B cell (primary cell): Measurements from ENCODE around the gene DNAJC1. TPM values are rescaled to one million over a fixed set of nuclear protein-coding genes. Genes with fewer than 3 reads are reported as not detected.
"Not testable (repeated sequence)": the region's sequence is repeated elsewhere in the genome, so short reads cannot be mapped to it uniquely, and the experiment has no call there.

Experiments used
- ATAC-seq: fragments of 200-7000 bp; cut with Tn5 transposase; one replicate; pipeline ENCODE4 v1.10.0; 2021; ENCODE audit warnings: low read depth, mild to moderate bottlenecking, moderate number of reproducible peaks, moderate library complexity
- CTCF ChIA-PET: fragments of 350-600 bp; sonication (Branson Sonifier 250); formaldehyde crosslinking; loops from one replicate; lab custom pipeline; 2021; ENCODE audit warnings: antibody characterized with exemption, inconsistent platforms; lab: Charles Lee
- POLR2A ChIA-PET: fragments of 350-600 bp; sonication (Branson Sonifier 250); formaldehyde crosslinking; loops from one replicate; lab custom pipeline; 2021; ENCODE audit warnings: antibody characterized with exemption; lab: Charles Lee
- DNase-seq: peaks from one replicate; pipeline ENCODE4 v3.0.0; 2013
- H2AFZ ChIP-seq: 2 replicates; pipeline ENCODE4 v1.6.1; 2012; ENCODE audit warnings: mild to moderate bottlenecking, low read depth, low read length; ENCODE audit not compliant: insufficient read depth, poor library complexity, severe bottlenecking
- H3K27ac ChIP-seq, 2 donors: 1 replicate in 1 of 2; 2 replicates in 1 of 2; pipeline ENCODE4 v1.5.1; 2012 to 2013; ENCODE audit warnings: low read length in 2 of 2, mild to moderate bottlenecking in 2 of 2, moderate library complexity in 1 of 2
- H3K27me3 ChIP-seq, 4 experiments: fragments of 200-600 bp in 1 of 4; sonication (generic) in 1 of 4; replicated peaks in 1 of 4; 1 replicate in 2 of 4; 2 replicates in 2 of 4; pipeline versions ENCODE4 v1.6.1 to v1.7.0; 2013 to 2016; ENCODE audit warnings: low read length in 3 of 4, mild to moderate bottlenecking in 2 of 4, mixed read lengths in 1 of 4, moderate library complexity in 1 of 4; ENCODE audit not compliant: insufficient read depth in 4 of 4, control insufficient read depth in 3 of 4; ENCODE audit errors: control extremely low read depth in 1 of 4
- H3K36me3 ChIP-seq, 2 experiments: replicated peaks in 1 of 2; 1 replicate in 1 of 2; 2 replicates in 1 of 2; pipeline versions ENCODE4 v1.6.1 to v1.7.1; 2013; ENCODE audit warnings: low read length in 1 of 2; ENCODE audit not compliant: insufficient read depth in 2 of 2, control insufficient read depth in 1 of 2; ENCODE audit errors: control extremely low read depth in 1 of 2, extremely low read depth in 1 of 2
- H3K4me1 ChIP-seq, 2 donors: fragments of 200-600 bp in 1 of 2; sonication (generic) in 1 of 2; 1 replicate in 1 of 2; 2 replicates in 1 of 2; pipeline versions ENCODE4 v1.5.1 to v1.6.1; 2013 to 2017; ENCODE audit warnings: low read length in 2 of 2; ENCODE audit not compliant: control insufficient read depth in 2 of 2, insufficient read depth in 2 of 2
- H3K4me2 ChIP-seq: replicated peaks from 2 replicates; pipeline ENCODE3; 2012; ENCODE audit warnings: mild to moderate bottlenecking, low read depth, low read length; ENCODE audit not compliant: poor library complexity, severe bottlenecking
- H3K4me3 ChIP-seq, 5 experiments: fragments of 200-600 bp in 1 of 5; sonication (generic) in 1 of 5; 1 replicate in 3 of 5; 2 replicates in 2 of 5; pipeline versions ENCODE4 v1.5.1 to v1.7.0; 2011 to 2016; ENCODE audit warnings: low read length in 4 of 5, mild to moderate bottlenecking in 4 of 5, low read depth in 2 of 5, control low read depth in 1 of 5, moderate library complexity in 1 of 5; ENCODE audit not compliant: insufficient read depth in 1 of 5; ENCODE audit errors: control extremely low read depth in 1 of 5, extremely low read depth in 1 of 5
- H3K79me2 ChIP-seq: fragments of 200-600 bp; sonication (generic); one replicate; pipeline ENCODE4 v1.6.0; 2016; ENCODE audit warnings: low read length; ENCODE audit not compliant: control insufficient read depth, insufficient read depth
- H3K9ac ChIP-seq: fragments of 200-600 bp; sonication (generic); 2 replicates; pipeline ENCODE4 v1.6.1; 2017; ENCODE audit warnings: mild to moderate bottlenecking, low read length, moderate library complexity
- H3K9me3 ChIP-seq, 3 donors: one replicate each; pipeline versions ENCODE4 v1.6.1 to v1.7.1; 2013; ENCODE audit warnings: low read length in 2 of 3; ENCODE audit not compliant: control insufficient read depth in 2 of 3, insufficient read depth in 1 of 3; ENCODE audit errors: control extremely low read depth in 1 of 3
- H4K20me1 ChIP-seq: 2 replicates; pipeline ENCODE4 v1.6.0; 2012; ENCODE audit warnings: mild to moderate bottlenecking, low read length; ENCODE audit not compliant: insufficient read depth, control insufficient read depth, poor library complexity, severe bottlenecking
- H3K27ac Mint-ChIP-seq: one replicate; pipeline ENCODE4 v1.8.0; 2021; ENCODE audit warnings: mixed read lengths
- H3K27me3 Mint-ChIP-seq: one replicate; pipeline ENCODE4 v1.8.0; 2021; ENCODE audit warnings: mixed read lengths
- H3K4me1 Mint-ChIP-seq: one replicate; pipeline ENCODE4 v1.8.0; 2021; ENCODE audit warnings: mixed read lengths
- H3K4me3 Mint-ChIP-seq: one replicate; pipeline ENCODE4 v1.8.0; 2021; ENCODE audit warnings: mixed read lengths
- H3K9me3 Mint-ChIP-seq: one replicate; pipeline ENCODE4 v1.8.0; 2022; ENCODE audit warnings: mixed read lengths; ENCODE audit not compliant: insufficient read depth
- CTCF ChIP-seq: fragments of 200-600 bp; IDR thresholded peaks from one replicate; pipeline ENCODE4 v1.8.0; 2022; ENCODE audit warnings: antibody characterized with exemption, mild to moderate bottlenecking
- EZH2 ChIP-seq: IDR thresholded peaks from 2 replicates; pipeline ENCODE4 v1.6.1; 2012; ENCODE audit warnings: borderline replicate concordance, low read depth, mild to moderate bottlenecking, moderate library complexity, low read length; ENCODE audit not compliant: insufficient read depth, poor library complexity, severe bottlenecking
- WGBS: methylation state at CpG from one replicate; pipeline ENCODE4 v1.1.5; 2013; ENCODE audit warnings: missing lambda C conversion rate; ENCODE audit not compliant: insufficient coverage; 5-methylcytosine and 5-hydroxymethylcytosine counted together
- intact Hi-C: fragments of 100-400 bp; cut with micrococcal nuclease; formaldehyde crosslinking; loops from one replicate; pipeline ENCODE4 v1.10.0; 2022
- polyA plus RNA-seq: library from polyadenylated mRNA; depleted of rRNA; stranded (reverse); fragments of >200 nt; gene quantifications from 2 replicates; pipeline ENCODE4 v1.2.3, GENCODE V29; 2012
- total RNA-seq, 2 donors: library from RNA; stranded (reverse); fragments of 120-200 nt in 1 of 2; gene quantifications; 1 replicate in 1 of 2; 2 replicates in 1 of 2; pipeline versions ENCODE4 v1.2.3 to v1.2.4, GENCODE V29; 2013 to 2022

Gene DNAJC1
- total and polyA plus RNA-seq, 2 donors (not counting 1 experiment from before 2014, with no cell fraction given), result 9.4 to 15.4 TPM

- ChIA-PET POLR2A (no interaction called here), CTCF (no interaction called here)
- Histone ChIP-seq H3K9me3 (peaks cover 9 to 30% (median 14%) of the 10 kb centered on the region in 3 donors), H4K20me1 (no peaks in the 10 kb centered on the region), H3K9ac (no peak overlapping the region), H2AFZ (no peak overlapping the region), H3K27ac (no peak overlapping the region), H3K4me2 (no peak overlapping the region), H3K4me3 (no peak overlapping the region), H3K79me2 (no peaks in the 10 kb centered on the region), H3K4me1 (no peaks in the 10 kb centered on the region), H3K36me3 (no peaks in the 10 kb centered on the region), H3K27me3 (no peaks in the 10 kb centered on the region)
- peaks cover 19% of the 10 kb centered on the region for H3K9me3 Mint-ChIP-seq
- TF ChIP-seq CTCF, result no peak
- no peak for TF ChIP-seq EZH2
- no peak overlapping the region for H3K27ac Mint-ChIP-seq
- H3K4me3 Mint-ChIP-seq, result no peak overlapping the region
- no peaks in the 10 kb centered on the region for H3K27me3 Mint-ChIP-seq
- intact Hi-C loops, result no loop called here
- ATAC-seq, result no peak
- no CpG with 5 or more reads among the region's 2 CpGs for WGBS
- H3K4me1 Mint-ChIP-seq, result no peaks in the 10 kb centered on the region
- no peak for DNase-seq
Measured at GRCh38 chr10:21823617-21824016, 179.9 kb downstream of the DNAJC1 start.

- H3K27ac Mint-ChIP-seq, ATAC-seq: not testable (repeated sequence)
Measured at GRCh38 chr10:21822273-21822672, 181.3 kb downstream of the DNAJC1 start.

More at GRCh38 chr10:21822273-21822672, 181.3 kb downstream of the DNAJC1 start:
- DNase-seq, H4K20me1 ChIP-seq, H3K4me3 ChIP-seq, H3K4me3 Mint-ChIP-seq, H3K9ac ChIP-seq, H3K4me1 Mint-ChIP-seq, H3K27me3 ChIP-seq, H3K4me2 ChIP-seq, POLR2A ChIA-PET, H3K27ac ChIP-seq, H3K4me1 ChIP-seq, CTCF ChIA-PET, H3K27me3 Mint-ChIP-seq, intact Hi-C loops, H2AFZ ChIP-seq, H3K36me3 ChIP-seq, H3K79me2 ChIP-seq: not testable (repeated sequence)
- peaks cover 4 to 21% (median 12%) of the 10 kb centered on the region in 3 donors for H3K9me3 ChIP-seq
- no CpG with 5 or more reads among the region's 6 CpGs for WGBS
- H3K9me3 Mint-ChIP-seq, result peaks cover 15% of the 10 kb centered on the region
